Karpas-422 (cell line): Measurements from ENCODE around the gene DEPDC1B. TPM values are rescaled to one million over a fixed set of nuclear protein-coding genes. Genes with fewer than 3 reads are reported as not detected.
A peak's percentile ranks its signal among the peaks of the same experiment; 100 is the strongest.
"Not testable (repeated sequence)": the region's sequence is repeated elsewhere in the genome, so short reads cannot be mapped to it uniquely, and the experiment has no call there.

Experiments used
- DNase-seq: peaks from one replicate; pipeline ENCODE4 v3.0.0-alpha.2; 2015
- H2AFZ ChIP-seq: fragments of 200-600 bp; sonication (generic); 2 replicates; pipeline ENCODE4 v1.6.1; 2014; ENCODE audit warnings: antibody characterized with exemption, low read length, mixed read lengths
- H3K27ac ChIP-seq: fragments of 200-600 bp; sonication (generic); 2 replicates; pipeline ENCODE4 v1.5.1; 2014; ENCODE audit warnings: mild to moderate bottlenecking, low read length, moderate library complexity
- H3K27me3 ChIP-seq: fragments of 200-600 bp; sonication (generic); 2 replicates; pipeline ENCODE4 v1.6.1; 2014; ENCODE audit warnings: low read length, mixed read lengths
- H3K36me3 ChIP-seq: fragments of 200-600 bp; sonication (generic); 2 replicates; pipeline ENCODE4 v1.6.1; 2014; ENCODE audit warnings: low read length, mixed read lengths; ENCODE audit not compliant: insufficient read depth
- H3K4me1 ChIP-seq: fragments of 200-600 bp; sonication (generic); 2 replicates; pipeline ENCODE4 v1.6.1; 2014; ENCODE audit warnings: mild to moderate bottlenecking, low read length, mixed read lengths
- H3K4me2 ChIP-seq: fragments of 200-600 bp; sonication (generic); 2 replicates; pipeline ENCODE4 v1.6.1; 2014; ENCODE audit warnings: low read length, low read depth, mild to moderate bottlenecking; ENCODE audit not compliant: poor library complexity, severe bottlenecking
- H3K4me3 ChIP-seq: fragments of 200-600 bp; sonication (generic); 2 replicates; pipeline ENCODE4 v1.5.1; 2014; ENCODE audit warnings: mild to moderate bottlenecking, antibody characterized with exemption, low read length, mixed read lengths
- H3K79me2 ChIP-seq: fragments of 200-600 bp; sonication (generic); 2 replicates; pipeline ENCODE4 v1.6.1; 2014; ENCODE audit warnings: mild to moderate bottlenecking, low read length, mixed read lengths
- H3K9ac ChIP-seq: fragments of 200-600 bp; sonication (generic); 2 replicates; pipeline ENCODE4 v1.6.0; 2014; ENCODE audit warnings: low read length
- H3K9me2 ChIP-seq: fragments of 200-600 bp; sonication (generic), shearing (Covaris generic); replicated peaks from 2 replicates; pipeline ENCODE4 v1.6.0; 2014; ENCODE audit warnings: mild to moderate bottlenecking, low read length, moderate library complexity; ENCODE audit not compliant: insufficient read depth
- H3K9me3 ChIP-seq: fragments of 300-700, 200-600 bp; sonication (generic); 2 replicates; pipeline ENCODE4 v1.6.1; 2014; ENCODE audit warnings: low read length, mixed read lengths
- H4K20me1 ChIP-seq: fragments of 200-600 bp; sonication (generic); 2 replicates; pipeline ENCODE4 v1.6.1; 2014; ENCODE audit warnings: mild to moderate bottlenecking, antibody characterized with exemption, low read length, low read depth; ENCODE audit not compliant: insufficient read depth
- total RNA-seq: library from RNA; depleted of rRNA; stranded (reverse); fragments of >200 nt; shearing (Covaris generic); gene quantifications from 2 replicates; pipeline ENCODE4 v1.2.3, GENCODE V29; 2014; ENCODE audit warnings: low replicate concordance

Gene DEPDC1B
- total RNA-seq, 1 experiment from 2014 or later = 22.7 TPM

DNA sequence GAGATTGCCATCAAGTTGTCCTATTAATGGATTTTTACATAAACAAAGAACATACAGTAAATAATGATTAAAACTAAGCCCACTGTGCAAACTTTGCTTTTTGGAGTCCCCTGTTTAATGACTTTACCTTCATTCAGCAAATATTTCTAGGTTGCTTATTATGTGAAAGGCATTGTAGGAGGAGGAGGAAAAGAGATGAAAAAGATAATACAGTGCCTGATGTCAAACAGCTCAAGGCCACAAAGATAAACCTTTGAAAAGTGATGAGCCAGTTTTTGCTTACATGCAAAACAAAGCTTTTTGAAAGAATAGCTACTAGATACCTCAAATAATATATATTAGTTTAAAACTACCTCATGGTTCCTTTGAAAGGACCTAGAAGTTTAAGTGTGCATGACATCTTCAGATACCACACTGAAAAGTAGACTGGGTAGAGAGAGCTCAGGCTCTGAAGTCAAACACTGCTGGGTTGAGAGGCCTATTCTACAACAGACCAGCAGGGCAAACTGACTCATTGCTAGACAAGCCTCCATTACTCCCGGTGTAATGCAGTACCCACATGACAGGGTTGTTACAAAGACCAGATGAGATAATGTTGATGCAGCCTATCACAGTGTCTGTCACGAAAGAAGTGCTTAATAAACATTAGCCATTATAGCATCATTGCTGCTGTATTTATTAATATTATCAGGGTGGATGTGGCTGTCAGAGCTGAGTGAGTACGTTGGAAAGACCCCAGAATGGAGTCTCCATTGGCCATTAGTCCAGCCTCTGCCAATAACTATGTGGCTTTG lies 11.8 kb downstream of the DEPDC1B start:
- DNase-seq = peak; percentile 57
- Histone ChIP-seq H3K27ac (no peak overlapping the region), H3K9me2 (no peaks in the 10 kb centered on the region), H3K9ac (no peak overlapping the region), H3K4me2 (no peak overlapping the region), H2AFZ (no peak overlapping the region), H4K20me1 (no peaks in the 10 kb centered on the region), H3K4me3 (no peak overlapping the region), H3K27me3 (no peaks in the 10 kb centered on the region), H3K36me3 (peaks cover 13% of the 10 kb centered on the region; the same call in 1 of the 2 replicates), H3K79me2 (peaks cover 82% of the 10 kb centered on the region), H3K4me1 (peaks cover 8% of the 10 kb centered on the region), H3K9me3 (no peaks in the 10 kb centered on the region)

DNA sequence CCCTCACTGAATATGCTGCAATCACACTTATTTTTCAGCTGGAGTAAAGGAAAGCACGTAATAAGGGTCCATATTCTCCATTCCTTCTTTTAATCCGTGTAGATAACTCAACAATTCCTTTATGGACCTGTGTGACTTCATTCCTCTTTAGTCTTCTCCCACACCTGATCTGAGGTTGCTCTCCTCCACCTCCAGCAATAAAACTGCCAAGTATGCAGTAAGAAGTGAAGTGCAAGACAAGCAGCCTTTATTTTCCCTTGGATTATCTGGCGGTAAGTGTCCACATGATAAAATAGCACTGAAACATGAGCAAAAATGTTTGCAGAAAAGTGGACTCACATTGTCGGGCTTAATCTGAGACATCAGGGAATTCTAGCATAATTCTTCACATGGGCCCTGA lies 13.8 kb downstream of the DEPDC1B start:
- Histone ChIP-seq H3K4me2 (no peak overlapping the region), H3K27me3 (no peaks in the 10 kb centered on the region), H3K36me3 (peaks cover 16% of the 10 kb centered on the region; the same call in 1 of the 2 replicates), H3K9ac (no peak overlapping the region), H3K27ac (no peak overlapping the region), H3K79me2 (peaks cover 78% of the 10 kb centered on the region), H3K4me1 (peaks cover 8% of the 10 kb centered on the region), H3K9me2 (no peaks in the 10 kb centered on the region), H3K9me3 (no peaks in the 10 kb centered on the region), H4K20me1 (no peaks in the 10 kb centered on the region), H3K4me3 (no peak overlapping the region), H2AFZ (no peak overlapping the region)
- DNase-seq = no peak

DNA sequence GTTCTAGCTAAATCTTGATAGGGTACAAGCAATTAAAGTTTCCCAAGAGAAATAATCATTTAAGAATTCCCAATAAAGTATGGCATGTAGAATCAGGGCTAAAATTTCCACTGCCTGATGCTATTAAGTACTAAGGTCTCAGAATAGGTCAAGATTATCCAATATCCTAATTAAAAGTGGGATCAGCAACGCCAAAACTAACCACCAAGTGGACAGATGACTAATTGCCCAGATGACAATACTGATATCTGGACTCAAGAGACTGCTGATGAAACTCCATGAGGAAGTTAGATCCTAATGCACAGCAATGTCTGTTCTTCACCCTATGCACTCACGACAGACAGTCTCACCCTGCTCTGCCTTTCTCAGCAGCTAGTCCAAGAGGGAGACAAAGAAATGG lies 14.3 kb downstream of the DEPDC1B start:
- Histone ChIP-seq H3K27ac (no peak overlapping the region), H3K4me1 (peaks cover 8% of the 10 kb centered on the region), H3K9me2 (no peaks in the 10 kb centered on the region), H3K9me3 (no peaks in the 10 kb centered on the region), H3K79me2 (peaks cover 78% of the 10 kb centered on the region), H3K4me2 (no peak overlapping the region), H3K4me3 (no peak overlapping the region), H3K27me3 (no peaks in the 10 kb centered on the region), H4K20me1 (no peaks in the 10 kb centered on the region), H3K9ac (no peak overlapping the region), H2AFZ (no peak overlapping the region), H3K36me3 (peaks cover 16% of the 10 kb centered on the region; the same call in 1 of the 2 replicates)
- DNase-seq = no peak

DNA sequence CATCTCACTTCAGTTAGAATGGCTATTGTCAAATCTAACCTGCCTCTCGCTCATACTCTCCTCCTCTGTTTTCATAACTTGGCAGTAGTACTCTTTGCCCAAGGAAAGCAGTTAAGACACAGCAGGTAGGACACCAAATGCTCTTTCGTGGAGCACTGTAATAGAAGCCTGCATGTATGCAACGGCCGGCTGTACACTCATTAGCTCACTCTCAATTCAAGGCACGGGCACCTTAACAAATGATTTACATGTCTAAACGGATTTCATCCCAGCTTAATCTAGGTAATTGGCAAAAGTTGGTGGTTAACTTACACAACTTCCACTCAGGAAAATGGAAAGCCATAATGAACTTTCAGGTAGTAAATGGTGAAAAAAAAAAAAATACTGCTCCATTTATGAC lies 14.9 kb downstream of the DEPDC1B start:
- Histone ChIP-seq H3K9ac (no peak overlapping the region), H3K4me2 (no peak overlapping the region), H3K27ac (no peak overlapping the region), H3K27me3 (no peaks in the 10 kb centered on the region), H3K36me3 (peaks cover 16% of the 10 kb centered on the region; the same call in 1 of the 2 replicates), H4K20me1 (no peaks in the 10 kb centered on the region), H3K9me3 (no peaks in the 10 kb centered on the region), H3K4me1 (peaks cover 8% of the 10 kb centered on the region), H2AFZ (no peak overlapping the region), H3K9me2 (no peaks in the 10 kb centered on the region), H3K79me2 (peaks cover 77% of the 10 kb centered on the region), H3K4me3 (no peak overlapping the region)
- no peak for DNase-seq

DNA sequence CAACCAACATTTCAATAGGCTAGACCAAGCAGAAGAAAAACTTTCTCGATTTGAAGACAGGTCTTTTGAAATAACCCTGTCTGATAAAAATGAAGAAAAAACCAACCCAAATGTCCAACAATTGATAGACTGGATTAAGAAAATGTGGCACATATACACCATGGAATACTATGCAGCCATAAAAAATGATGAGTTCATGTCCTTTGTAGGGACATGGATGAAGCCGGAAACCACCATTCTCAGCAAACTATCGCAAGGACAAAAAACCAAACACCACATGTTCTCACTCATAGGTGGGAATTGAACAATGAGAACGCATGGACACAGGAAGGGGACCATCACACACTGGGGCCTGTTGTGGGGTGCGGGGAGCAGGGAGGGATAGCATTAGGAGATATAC lies 18.0 kb downstream of the DEPDC1B start:
- H2AFZ ChIP-seq, H3K27ac ChIP-seq, H3K9me3 ChIP-seq, H3K4me3 ChIP-seq, H4K20me1 ChIP-seq, H3K9ac ChIP-seq, H3K4me2 ChIP-seq, H3K9me2 ChIP-seq, H3K27me3 ChIP-seq, DNase-seq: not testable (repeated sequence)
- Histone ChIP-seq H3K4me1 (peaks cover 25% of the 10 kb centered on the region), H3K36me3 (peaks cover 16% of the 10 kb centered on the region; the same call in 1 of the 2 replicates), H3K79me2 (peaks cover 74% of the 10 kb centered on the region)

DNA sequence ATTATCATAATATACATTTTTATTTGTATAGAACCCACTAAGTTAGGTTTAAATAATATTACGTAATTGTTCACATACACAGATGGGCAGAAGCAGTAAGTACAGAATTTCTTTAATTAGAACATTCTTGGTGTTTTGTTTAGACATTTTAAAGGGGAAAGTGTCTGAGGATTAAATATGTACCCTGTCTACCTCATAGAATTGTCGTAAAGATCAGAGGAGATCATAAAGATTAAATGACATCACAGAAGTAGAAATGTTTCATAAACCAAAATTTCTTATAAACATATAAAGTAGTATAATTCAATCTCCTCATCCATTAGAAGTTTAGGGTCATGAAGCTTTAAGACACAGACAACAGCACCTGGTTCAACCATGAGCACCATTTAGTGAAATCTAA lies 20.1 kb downstream of the DEPDC1B start:
- no peak overlapping the region for H3K4me2 ChIP-seq
- H3K36me3 ChIP-seq = peaks cover 13% of the 10 kb centered on the region; the same call in 1 of the 2 replicates
- H3K9me3 ChIP-seq = no peaks in the 10 kb centered on the region
- no peak overlapping the region for H2AFZ ChIP-seq
- no peaks in the 10 kb centered on the region for H3K27me3 ChIP-seq
- H3K9me2 ChIP-seq = no peaks in the 10 kb centered on the region
- no peak overlapping the region for H3K27ac ChIP-seq
- DNase-seq = no peak
- H3K9ac ChIP-seq = no peak overlapping the region
- peaks cover 17% of the 10 kb centered on the region for H3K4me1 ChIP-seq
- peaks cover 76% of the 10 kb centered on the region for H3K79me2 ChIP-seq
- H3K4me3 ChIP-seq = no peak overlapping the region
- no peaks in the 10 kb centered on the region for H4K20me1 ChIP-seq

DNA sequence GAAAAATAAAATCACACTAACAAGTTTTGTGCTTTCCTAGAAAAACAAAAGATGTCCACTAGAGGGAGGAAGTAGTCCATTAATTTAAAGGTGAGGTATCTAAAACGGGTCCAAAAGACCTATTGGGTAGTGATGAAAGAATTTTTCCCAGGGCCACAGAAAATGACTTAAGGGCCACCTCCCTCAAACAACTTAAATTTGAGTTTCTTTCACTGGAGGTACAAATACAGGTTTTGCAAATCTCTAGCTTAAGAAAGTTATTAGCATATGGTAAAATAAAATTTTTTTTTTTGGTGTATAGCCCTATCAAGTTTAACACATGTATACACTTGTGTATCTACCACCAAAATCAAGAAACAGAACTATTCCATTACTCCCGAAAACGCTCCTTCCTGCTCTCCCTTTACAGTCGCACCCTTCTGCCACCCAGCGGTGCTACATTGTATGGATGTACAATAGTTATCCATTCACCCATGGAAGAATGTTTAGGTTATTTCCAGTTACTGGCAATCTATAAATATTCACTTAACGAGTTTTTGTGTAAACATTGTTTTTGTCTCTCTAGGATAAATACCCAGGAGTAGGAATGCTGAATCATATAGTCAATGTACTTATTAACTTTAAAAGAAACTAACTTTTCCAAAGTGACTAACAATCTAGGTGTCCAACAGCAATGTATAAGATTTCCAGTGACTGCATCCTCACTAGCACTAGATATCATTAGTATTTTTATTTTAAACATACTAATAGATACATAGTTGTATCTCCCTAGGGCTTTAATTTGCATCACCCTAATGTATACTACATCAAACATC lies 21.9 kb downstream of the DEPDC1B start:
- no peak overlapping the region for H3K9ac ChIP-seq
- H3K9me3 ChIP-seq = no peaks in the 10 kb centered on the region
- H4K20me1 ChIP-seq = no peaks in the 10 kb centered on the region
- H3K4me2 ChIP-seq = peak overlapping the region; percentile 26
- H3K79me2 ChIP-seq = peaks cover 75% of the 10 kb centered on the region
- H3K27ac ChIP-seq = no peak overlapping the region
- peak; percentile 72 for DNase-seq
- no peak overlapping the region for H2AFZ ChIP-seq
- H3K4me1 ChIP-seq = peaks cover 17% of the 10 kb centered on the region
- no peaks in the 10 kb centered on the region for H3K27me3 ChIP-seq
- H3K4me3 ChIP-seq = no peak overlapping the region
- no peaks in the 10 kb centered on the region for H3K9me2 ChIP-seq
- peaks cover 4% of the 10 kb centered on the region; the same call in 1 of the 2 replicates for H3K36me3 ChIP-seq

DNA sequence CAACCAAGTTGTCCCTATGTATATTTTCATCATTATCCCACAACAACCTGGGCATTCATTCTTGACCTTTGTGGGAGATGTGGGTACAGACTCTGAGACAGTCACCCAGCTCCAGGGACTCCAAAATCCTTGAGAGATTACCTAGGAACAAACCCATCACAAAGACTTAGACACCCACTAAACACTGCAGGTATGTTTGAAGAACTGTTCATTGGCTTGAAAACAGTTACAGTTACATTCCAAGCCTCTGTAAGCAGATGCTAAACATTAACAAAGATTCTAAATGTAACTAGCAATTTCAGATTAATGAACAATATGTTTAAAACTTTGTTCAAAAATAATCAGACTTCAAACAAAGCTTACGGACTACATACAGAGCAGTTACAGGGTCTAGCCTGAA lies 24.7 kb downstream of the DEPDC1B start:
- Histone ChIP-seq H2AFZ (no peak overlapping the region), H3K4me2 (no peak overlapping the region), H4K20me1 (no peaks in the 10 kb centered on the region), H3K27ac (no peak overlapping the region), H3K27me3 (no peaks in the 10 kb centered on the region), H3K4me1 (peaks cover 17% of the 10 kb centered on the region), H3K9me3 (no peaks in the 10 kb centered on the region), H3K4me3 (no peak overlapping the region), H3K9me2 (no peaks in the 10 kb centered on the region), H3K9ac (no peak overlapping the region), H3K36me3 (no peaks in the 10 kb centered on the region), H3K79me2 (peaks cover 64% of the 10 kb centered on the region)
- DNase-seq = no peak
